Fibroblast of villous mesenchyme (primary cell): ENCODE measurements around the gene F13A1. TPM values are rescaled to one million over a fixed set of nuclear protein-coding genes. Genes with fewer than 3 reads are reported as not detected.
A peak's percentile ranks its signal among the peaks of the same experiment; 100 is the strongest.

Experiments used
- DNase-seq: peaks from one replicate; pipeline ENCODE4 v3.0.0-alpha.2; 2010; ENCODE audit warnings: low read depth
- H3K4me3 ChIP-seq: 2 replicates; pipeline ENCODE4 v1.5.1; 2011; ENCODE audit warnings: low read depth, mild to moderate bottlenecking, low read length
- total RNA-seq: library from RNA; depleted of rRNA; stranded (reverse); fragments of >200 nt; gene quantifications from 2 replicates; pipeline ENCODE4 v1.2.3, GENCODE V29; 2012
- TF ChIP-seq, protein P1 (sequence below): IDR thresholded peaks from 2 replicates; pipeline ENCODE4 v1.5.1; 2012; ENCODE audit warnings: low read depth, mild to moderate bottlenecking, low read length; ENCODE audit not compliant: insufficient read depth

The F13A1 gene
- total RNA-seq, 1 donor = not detected

DNA sequence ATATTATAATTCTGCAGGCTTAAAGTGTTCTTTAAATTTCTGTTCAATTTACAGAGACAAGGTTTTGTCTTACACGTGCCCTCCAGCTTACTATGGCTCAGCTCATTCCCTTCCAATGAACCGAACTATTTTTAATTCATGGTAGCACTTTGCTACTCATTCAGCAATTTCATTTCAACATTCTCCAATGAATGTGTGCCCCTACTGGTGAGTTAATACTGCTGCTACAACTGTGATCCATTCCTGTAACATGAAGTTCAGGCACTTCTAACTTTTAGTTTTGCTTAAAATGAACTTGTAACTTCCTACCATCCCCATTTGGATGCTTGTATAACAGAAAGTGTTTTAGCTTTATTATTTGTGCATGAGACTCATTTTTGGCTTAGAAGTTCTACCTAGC, 99.7 kb downstream of the F13A1 start:
- no peak for DNase-seq
- H3K4me3 ChIP-seq = no peak overlapping the region
- TF ChIP-seq, protein P1, sequence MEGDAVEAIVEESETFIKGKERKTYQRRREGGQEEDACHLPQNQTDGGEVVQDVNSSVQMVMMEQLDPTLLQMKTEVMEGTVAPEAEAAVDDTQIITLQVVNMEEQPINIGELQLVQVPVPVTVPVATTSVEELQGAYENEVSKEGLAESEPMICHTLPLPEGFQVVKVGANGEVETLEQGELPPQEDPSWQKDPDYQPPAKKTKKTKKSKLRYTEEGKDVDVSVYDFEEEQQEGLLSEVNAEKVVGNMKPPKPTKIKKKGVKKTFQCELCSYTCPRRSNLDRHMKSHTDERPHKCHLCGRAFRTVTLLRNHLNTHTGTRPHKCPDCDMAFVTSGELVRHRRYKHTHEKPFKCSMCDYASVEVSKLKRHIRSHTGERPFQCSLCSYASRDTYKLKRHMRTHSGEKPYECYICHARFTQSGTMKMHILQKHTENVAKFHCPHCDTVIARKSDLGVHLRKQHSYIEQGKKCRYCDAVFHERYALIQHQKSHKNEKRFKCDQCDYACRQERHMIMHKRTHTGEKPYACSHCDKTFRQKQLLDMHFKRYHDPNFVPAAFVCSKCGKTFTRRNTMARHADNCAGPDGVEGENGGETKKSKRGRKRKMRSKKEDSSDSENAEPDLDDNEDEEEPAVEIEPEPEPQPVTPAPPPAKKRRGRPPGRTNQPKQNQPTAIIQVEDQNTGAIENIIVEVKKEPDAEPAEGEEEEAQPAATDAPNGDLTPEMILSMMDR = no peak

DNA sequence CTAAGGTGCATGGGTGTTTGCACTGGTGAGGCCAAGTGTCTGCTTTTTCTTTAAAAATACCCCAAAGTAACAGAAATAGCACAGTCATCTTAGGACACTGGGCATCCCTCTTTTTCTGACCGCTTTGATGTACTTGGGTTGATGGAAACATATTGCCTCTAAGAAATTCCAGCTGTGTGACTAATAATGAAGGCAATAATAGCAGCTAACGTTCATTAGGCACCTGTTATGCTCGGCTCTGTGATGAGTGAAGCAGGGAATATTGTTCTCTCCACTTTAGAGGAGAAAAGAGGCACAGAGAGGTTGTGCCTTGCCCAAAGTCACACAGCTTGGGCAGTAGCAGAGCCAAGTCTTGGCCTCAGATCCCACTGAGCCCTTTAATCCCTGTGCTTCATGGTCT, 100.7 kb downstream of the F13A1 start:
- TF ChIP-seq, protein P1 = no peak
- DNase-seq = no peak
- no peak overlapping the region for H3K4me3 ChIP-seq

DNA sequence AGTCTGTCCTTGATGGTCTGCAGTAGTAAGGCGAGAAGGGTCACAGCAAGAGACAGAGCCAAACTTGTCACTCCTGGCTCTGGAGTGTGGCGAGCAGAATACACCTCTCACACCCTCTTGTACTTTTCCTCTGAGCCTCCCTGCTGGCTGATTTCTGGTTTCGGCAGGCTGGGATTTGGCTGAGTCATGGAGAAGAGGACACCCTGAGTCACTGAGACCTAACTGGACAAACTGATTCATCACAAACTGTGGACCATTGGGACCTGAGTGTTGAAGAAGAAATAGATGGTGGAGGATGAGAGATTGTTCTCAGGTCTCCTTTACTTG, 101.7 kb downstream of the F13A1 start:
- peak; percentile 4 for DNase-seq
- TF ChIP-seq, protein P1 = no peak
- no peak overlapping the region for H3K4me3 ChIP-seq

- DNase-seq = peak; percentile 2
- no peak overlapping the region for H3K4me3 ChIP-seq
- TF ChIP-seq, protein P1 = no peak
Observed at GRCh38 chr6:6217855-6218758, 102.4 kb downstream of the F13A1 start.

DNA sequence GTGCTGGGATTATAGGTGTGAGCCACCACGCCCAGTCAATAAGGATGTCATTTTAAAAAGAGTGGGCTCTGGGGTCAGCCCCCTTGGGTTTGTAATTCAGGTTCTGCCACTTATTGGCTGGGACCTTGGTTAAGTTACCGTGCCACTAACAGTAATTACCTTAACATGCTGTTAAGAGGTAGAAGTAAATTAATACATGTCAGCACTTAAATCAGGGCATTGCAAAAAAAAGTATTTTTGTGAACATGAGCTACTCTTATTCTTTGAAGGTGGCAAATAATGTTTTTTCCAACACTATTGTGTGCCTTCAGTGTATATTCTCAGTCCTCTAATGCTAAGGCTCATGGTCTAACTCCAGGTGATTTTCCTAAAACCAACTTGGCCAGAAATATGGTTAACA, 109.5 kb downstream of the F13A1 start:
- H3K4me3 ChIP-seq = no peak overlapping the region
- TF ChIP-seq, protein P1 = no peak
- DNase-seq = no peak

DNA sequence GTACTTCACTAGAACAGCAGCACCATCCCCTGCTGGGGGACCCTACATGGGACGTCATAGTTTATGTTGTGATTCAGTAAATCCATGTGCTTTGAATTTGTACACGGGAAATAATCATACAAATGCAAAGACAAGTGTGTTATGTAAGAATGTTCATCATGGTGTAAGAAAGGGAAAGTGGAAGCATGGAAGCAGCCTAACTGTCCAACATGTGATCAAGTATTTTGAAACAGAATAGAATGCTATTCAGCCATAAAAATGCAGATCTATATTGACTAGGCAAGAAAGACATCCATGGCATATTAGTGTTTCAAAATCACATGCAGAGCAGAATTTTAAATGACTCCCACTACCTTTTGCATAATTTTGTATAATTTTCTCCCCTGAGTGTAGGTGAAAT, 117.6 kb downstream of the F13A1 start:
- DNase-seq = no peak
- no peak overlapping the region for H3K4me3 ChIP-seq
- TF ChIP-seq, protein P1 = no peak

DNA sequence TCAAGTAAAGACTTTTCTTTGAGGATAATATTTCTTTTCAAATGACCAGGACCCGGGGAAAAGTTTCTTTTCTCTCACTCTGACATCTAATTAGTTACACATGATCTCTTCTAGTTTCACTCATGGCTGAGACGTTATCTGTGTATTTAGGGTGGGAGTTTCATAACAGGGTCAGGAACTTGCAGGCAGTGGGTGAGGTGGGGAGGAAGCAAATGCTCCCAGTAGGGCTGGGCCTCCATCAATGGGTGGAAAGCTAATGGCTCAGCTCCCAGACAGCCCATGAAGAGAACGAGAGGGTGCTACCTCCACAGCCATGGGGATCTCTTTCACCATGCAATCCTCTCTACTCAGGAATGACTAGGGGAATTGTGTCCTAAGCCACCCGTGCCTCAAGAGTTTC, 119.3 kb downstream of the F13A1 start:
- TF ChIP-seq, protein P1 = no peak
- DNase-seq = no peak
- no peak overlapping the region for H3K4me3 ChIP-seq
